Tongue (tissue), 2 donors: ENCODE measurements around the gene DDX5. TPM values are rescaled to one million over a fixed set of nuclear protein-coding genes. Genes with fewer than 3 reads are reported as not detected.
"Not testable (repeated sequence)": the region's sequence is repeated elsewhere in the genome, so short reads cannot be mapped to it uniquely, and the experiment has no call there.

ENCODE experiments used
- DNase-seq: peaks from one replicate; pipeline ENCODE4 v3.0.0-alpha.2; 2015
- total RNA-seq: library from RNA; depleted of rRNA; stranded (reverse); fragments of >200 nt; gene quantifications from one replicate; pipeline ENCODE4 v1.2.3, GENCODE V29; 2014

DDX5 gene
- total RNA-seq, 1 donor from 2014 or later = 400 TPM

DNA sequence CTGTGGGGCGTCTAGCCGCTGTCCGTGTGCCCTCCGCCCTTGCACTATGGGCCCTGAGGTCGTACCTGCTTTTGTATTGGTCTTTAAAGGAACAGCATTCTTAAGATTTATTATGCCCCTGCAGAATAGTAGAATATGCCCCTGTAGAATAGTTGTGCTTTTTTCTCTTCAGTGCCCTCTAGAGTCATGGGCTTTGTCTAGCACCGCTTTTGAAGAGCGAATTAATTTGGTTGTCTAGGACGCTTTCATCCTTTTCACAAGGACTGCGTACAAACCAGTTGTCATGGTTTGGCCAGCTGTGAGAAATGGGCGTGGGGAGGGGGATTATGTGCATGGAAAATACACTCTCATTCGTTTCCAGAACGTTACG, 1.3 kb upstream of the DDX5 start:
- peak; percentile 92 for DNase-seq

DNA sequence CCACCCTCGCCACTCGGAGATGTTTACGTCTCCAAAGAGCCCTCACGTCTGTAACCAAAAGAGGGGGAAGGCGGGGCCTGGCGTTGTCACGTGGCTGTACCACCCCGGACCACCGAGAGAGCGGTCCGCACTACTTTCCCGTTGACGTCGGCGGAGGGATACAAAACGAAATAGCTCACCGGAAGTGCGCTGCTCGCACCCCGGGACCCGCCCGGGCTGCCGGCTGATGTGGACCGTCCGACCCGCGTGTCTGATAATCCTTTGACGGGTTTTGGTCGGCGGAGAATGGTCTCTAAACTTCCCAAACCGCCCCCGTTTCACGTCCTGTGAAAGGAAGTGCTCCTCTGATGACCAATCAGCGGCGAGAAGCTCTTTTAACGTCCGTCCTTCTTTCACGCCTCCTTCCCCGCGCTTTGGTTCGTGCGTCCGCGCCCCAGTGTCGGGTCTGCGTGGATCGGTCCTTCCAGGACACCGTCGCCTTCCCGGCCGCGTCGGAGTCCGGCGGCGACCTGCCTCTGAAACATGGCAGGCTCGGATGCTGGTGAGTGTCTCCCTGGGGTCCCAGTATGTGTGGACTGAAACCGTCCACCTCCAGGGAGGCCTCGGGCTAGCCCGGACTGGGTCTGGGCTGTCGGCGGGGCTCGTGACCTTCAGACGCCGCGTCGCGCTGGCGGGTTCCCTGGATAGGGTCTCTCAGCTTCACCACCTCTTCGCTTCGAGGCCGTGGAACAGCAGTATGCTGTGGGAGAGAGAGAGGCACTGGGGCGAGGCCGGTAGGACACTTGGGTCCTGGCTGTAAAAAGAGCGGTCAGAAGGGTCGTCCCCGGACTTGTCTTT, 705 bp upstream of the DDX5 start, which contains the start of gene CEP95:
TSS of gene CEP95 (plus strand) at position 402 of the 837 bp plus-strand sequence. CDS start at position 523, 121 bp downstream.
- peak; percentile 99 for DNase-seq

DNA sequence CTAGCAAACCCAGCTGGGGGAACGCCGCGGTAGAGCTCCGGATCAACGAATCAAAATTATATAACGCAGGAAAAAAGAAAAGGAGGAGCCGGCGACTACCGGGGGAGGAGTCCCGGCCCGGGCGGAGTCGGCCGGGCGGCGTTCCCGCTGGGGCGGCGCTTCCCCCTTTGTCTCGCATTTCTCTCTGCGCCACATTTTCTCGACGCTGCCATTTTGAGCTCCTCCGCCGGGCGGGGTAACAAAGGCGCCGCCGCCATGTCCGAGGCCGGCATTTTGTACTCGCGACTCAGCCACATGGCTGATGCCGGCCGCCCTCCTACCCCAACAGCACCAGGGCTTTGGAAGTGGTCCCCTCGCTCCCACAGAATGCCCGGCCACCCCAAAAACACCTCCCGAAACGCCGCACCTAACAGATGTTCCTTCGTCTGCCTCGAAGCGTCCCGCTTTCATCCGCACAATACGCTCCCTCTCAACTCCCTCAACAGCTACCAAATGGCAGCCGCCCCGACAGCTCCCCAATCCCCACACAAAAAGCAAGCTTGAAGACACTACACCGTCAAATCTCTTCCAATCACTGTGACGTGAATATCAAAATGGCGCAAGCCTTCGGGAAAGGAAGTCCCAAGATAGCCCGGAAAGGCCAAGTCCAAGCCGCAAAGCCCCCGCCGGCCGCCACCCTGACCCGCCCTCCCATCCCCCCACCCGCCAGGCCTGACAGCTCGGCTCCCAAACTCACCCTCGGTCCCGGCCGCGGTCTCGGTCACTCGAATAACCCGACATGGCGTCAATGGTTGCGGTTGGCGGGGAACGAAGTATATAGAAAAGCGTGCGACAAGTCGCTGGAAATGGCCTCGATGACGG, 519 bp downstream of the DDX5 start:
- peak; percentile 98 for DNase-seq

DNA sequence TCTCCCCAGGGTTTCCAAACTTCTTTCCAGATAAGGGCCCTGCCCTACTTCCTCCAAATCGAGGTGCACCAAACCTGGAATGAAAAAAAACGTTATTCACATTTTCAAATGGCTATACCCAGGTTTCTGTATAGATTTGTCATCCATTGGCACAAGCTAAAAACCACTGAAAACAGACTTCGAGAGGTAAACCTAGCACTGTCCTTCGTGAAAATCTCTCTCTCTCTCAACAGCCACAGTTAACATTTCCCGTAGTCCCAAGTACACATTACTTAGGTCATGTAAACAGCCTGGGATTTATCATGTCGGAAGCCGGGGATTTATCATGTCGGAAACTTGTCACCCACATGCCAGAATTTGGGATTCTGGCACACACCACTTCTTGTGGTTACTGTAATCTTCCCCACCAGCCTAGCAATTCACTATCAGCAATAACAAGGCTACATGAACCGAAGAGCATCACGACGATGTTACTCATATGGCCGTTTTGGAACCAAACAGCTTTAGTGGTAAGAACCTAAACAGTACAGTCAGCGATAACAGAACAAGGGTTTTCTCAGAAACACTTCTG, 1.2 kb downstream of the DDX5 start:
- DNase-seq = no peak

DNA sequence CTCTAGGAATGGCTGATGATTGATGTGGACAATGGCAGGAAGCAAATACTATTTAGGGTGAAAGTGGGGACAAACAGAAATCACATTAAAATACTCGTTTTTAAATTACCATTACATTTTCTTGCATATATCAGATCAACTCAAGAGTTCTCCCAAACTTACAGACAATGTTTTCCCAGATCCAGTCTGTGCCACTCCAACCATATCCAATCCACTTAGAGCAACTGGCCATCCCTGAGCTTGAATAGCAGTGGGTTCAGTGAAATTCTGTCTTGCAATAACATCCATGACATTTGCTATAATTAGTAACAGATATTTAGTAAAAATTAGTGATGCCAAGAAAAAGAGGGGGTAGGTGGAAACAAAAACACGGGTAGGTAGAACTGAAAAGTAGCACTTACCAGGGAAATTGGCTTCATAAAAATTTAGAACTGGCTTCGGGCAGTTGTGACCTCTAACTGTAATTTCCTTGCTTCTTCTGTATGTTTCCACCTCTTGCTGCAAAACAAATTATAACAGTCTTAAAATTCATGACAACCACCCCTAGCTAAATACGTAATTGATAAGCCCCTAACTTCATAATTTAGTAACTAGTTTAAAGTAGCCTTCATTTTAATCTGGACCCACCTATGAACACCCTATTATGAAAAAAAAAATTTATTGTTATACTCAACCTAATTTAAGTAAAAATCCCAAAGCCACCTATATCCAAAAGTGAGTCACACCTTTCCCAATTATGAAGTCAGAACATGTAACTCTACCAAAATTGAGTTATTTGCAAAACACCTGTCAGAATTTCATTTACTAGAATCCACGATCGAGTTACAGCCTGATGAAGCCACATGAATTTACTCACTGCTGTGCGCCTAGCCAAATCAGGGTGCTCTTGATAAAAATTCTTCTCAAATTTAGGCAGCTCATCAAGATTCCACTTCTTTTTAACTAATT, 2.0 kb downstream of the DDX5 start:
- no peak for DNase-seq

DNA sequence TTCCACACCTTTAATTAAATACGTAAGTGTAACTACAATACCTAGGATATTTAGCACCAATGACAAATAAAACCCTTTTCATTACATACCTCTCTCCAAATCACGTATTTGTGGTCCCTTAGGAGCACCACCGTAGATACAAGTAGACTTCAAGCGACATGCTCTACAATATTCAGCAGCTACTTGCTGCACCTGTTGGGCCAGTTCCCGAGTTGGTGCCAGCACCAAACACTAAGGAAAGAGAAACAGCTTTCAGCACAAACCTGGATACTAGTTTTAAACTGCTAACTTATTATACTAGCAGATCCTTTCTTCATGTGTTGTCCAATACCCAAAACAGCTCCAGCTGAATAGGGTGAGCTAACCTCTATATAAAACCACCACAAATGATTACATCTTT, 2.7 kb downstream of the DDX5 start:
- no peak for DNase-seq

DNA sequence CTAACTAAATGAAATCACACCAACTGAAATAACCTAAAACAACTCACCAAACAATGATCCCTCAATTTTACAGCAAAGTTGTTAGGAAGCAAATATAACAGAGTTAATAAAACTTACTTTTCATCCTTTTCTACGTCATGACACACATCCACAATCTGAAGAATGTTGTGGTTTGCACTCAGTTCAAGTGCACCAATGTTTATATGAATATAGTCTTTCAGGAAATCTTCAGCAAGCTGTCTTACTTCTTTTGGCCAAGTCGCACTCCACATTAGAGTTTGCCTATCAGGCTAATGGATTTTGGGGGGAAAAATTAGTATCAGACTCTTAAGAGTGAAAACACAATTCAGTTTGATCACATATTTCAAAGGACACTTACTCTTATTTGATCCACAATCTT, 3.3 kb downstream of the DDX5 start:
- no peak for DNase-seq

DNA sequence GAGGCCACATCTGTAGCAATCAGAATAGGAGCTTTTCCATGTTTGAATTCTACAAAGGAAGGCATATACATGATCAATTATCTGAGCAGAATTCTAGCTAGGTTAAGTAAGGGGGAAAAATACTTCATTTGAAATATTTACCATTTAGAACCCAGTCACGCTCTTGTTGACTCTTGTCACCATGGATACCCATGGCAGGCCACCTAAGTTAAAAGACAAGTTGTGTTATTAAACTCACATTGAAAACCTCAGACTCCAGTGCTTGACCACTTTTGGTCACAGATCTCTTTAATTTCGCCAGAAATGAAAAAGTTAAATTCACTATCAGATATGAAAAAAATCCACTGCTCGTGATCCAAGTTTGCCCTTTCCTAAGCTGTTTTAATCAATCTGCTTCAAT, 4.1 kb downstream of the DDX5 start:
- no peak for DNase-seq

DNA sequence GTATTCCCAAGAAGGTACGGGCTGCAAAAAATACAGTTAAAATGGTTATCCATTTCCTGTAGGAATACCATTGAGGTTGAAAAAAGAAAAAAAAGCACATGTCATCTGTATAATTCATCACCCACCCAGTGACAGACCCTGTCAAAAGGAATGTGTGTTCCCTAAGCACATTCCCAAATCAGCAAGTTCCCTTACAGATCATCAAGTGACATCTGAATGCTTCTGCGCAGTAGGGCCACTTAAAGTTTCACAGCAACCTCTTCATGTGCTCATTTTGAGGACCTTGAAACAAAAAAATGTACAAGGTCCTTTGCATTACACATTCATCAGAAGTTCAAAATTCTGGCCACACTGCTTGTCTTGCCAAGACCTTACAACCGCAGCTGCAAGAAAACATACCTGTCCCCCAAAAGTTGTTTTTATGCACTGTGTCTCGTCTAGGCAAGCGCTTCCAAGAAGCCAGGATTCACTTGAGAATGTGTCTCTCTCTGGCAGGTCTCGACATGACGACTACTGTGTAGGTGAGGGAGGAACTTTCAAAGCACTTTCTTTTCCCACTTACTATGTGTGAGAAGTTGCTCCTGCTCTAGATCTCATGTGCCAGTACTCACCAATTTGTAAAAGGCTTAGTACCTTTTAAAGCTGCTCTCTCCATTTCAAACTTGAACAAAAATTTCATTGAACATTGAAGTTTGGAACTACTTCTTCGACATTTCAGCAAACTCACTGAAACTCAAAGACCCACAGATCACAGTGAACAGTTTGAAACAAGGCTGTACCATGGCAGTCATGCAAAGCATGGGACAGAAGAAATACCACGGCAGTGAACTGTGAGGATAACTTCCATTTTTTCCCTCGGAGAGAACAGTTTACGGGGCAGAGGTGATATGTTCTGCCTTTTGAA, 5.0 kb downstream of the DDX5 start:
- no peak for DNase-seq

DNA sequence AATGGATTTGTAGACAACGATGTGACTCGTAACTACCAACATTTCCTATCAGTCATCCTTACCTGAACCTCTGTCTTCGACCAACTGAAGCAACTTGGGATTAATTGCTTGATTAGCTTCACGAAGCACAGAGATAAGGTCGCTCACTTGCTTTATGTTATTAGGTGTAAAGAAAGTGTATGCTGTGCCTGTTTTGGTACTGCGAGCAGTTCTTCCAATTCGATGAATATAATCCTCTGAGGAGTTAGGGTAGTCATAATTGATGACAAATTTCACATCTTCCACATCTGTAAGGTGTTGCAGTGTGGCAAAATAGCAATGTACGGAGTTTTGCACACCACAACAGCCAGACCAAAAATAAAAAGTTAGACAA, 5.6 kb downstream of the DDX5 start:
- no peak for DNase-seq

DNA sequence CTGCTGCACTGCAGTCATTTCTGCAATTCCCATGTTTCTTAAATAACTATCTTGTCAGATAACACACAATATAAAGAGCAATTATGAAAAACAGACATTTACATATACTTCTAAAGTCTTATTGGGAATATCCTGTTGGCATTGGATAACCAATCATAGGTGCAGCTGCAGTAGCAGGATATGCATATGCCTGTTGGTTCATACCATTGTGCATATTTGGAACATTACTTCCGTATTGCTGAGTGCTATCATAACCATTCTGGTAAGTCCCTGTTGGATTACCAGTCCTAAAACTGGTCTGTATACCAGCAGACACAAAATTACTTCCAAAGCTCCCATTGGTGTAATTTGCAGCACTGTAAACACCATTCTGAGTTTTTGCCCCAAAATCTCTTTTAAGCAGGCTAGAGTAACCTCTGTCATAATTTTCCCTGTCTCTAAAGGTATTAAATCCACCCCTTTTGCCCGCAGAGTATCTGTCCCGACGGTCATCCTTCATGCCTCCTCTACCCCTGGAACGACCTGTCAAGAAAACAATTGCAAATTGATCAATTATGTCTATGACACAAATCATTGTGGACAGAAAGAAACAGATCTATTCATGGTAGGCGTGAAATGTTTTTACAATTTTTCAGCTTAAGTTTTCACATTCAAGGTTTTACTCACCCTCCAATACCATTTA, 6.1 kb downstream of the DDX5 start:
- DNase-seq = no peak

DNA sequence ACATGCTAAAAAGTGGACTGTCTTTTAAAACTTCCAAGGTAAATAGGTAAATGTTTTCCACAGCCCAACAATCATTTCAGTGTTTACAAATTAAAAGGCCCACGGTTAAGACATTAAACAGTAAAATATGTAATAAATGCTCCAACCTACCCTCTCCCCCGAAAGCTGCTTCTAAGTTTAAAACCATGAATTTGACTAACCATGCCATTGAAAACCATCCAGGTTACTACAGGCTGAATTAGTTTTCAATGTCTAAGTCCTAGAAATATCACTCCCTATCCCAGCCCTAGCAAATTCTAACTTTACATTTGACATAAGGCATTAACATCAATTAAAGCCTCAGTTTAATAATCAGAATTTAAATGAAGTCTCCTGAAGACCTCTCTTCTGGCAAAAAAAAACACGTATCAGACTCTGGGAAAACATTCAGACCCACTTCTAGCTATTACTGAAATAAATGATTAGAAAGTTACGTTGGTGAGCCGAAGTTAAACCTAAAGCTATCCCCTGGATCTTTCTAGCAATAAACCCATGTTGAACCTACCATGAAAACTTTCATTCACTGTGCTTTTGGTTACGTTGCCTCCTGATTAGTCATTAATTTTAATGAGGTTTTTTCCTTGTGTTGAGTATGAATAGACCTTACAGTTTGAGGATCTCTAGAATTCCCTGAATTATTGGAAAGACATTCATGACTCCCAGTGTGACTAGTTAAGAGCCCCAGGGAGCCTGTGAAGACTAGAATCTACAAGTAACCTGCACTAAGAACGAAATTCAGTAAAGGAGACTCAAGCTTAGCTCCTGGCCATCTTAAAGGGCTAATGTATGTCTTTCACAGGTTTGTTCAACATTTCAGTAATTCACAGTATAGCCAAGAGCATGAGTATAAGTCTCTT, 7.5 kb downstream of the DDX5 start:
- DNase-seq = no peak

DNA sequence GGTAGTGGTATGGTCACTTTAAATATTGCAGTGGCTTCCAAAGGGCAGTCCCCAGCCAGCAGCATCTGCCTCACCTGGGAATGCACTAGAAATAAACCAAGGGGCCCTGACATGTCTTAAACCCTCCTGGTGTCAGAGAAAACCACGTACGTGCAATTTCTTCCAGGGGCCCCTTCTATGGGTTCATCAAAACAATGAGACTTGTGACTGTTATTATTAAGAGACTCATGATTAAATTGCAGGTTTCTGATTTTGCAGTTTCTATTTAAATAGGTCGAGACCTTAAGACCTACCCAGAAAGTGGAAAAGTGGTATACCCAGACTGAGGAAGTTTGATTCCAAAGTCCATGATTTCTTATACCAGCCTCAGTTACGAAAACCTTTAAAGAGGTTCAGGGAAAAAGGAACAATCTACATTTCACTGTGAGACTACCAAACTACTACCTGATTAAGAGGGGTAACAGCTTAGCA, 8.5 kb downstream of the DDX5 start:
- no peak for DNase-seq

DNA sequence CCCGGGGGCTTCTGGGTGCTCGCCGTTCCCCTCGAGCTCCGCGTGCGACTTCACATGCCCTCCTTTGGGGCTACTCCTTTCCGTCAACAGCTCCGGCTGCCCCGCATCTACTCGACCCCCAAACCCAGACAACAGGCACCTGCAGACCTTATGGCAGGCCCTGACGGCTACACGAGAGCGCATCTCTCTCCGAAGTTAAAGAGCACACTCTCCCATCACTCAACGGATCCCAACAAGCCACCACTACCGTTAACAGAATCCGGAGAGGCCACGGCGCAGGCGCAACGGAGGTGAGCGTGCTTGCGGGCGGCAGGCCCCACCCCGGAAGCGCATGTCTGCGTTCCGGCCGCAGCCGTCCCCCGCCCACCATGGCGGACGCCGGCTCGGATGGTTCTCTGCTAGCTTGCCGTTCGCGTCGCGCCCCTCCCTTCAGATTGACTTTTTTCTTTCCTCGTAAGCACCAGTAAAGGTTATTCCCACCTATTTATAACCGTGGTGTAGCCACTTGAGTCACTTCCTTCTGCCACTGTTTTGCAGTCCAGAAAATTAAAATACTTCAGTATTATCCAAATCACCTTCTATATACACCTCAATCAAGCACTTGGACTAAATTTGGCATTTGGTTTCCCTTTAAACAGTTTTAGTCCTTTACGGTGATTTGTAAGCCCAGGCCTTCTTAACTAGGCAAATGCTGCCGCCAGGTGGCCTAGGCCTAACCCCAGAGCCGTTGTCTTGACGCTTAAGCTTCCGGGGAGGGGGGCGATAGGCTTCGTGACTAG, 9.1 kb downstream of the DDX5 start, which contains the start of gene POLG2:
TSS of gene POLG2 (minus strand) at position 269 of the 779 bp plus-strand sequence. CDS start at position 183, 86 bp downstream.
- DNase-seq = peak; percentile 98

DNA sequence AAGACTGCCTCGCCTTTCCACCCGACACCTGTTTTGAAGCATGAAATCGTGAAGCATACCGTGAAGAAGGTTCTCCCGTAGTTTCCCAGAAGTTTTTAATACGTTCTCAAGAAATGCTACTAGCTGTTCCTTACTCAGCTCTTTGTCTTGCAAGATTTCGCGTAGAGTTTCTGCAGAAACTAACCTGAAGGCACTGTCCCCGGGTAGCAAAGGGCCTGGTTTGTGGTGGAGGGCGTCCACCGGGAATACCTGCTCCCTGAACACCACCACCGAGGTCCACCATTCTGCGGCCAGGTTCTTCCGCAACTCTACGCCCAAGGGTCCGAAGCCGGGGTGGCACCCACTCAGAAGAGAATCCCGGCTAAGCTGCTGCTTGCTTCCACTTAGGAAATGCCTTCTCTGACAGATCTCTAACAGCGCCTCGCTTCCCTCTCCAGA, 9.7 kb downstream of the DDX5 start:
- DNase-seq = no peak

DNA sequence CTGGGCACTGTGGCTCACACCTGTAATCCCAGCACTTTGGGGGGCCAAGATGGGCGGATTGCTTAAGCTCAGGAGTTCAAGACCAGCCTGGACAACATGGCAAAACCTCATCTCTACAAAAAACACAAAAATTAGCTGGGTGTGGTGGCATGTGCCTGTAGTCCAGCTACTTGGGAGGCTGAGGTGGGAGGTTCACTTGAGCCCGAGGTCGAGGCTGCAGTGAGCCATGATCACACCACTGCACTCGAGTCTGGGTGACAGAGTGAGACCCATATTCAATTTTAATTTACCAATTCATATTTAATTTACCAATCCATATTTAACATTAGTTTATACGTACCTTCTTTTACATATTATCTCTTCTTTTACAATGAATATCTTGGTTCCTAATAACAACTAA, 10.8 kb downstream of the DDX5 start:
- DNase-seq = not testable (repeated sequence)

DNA sequence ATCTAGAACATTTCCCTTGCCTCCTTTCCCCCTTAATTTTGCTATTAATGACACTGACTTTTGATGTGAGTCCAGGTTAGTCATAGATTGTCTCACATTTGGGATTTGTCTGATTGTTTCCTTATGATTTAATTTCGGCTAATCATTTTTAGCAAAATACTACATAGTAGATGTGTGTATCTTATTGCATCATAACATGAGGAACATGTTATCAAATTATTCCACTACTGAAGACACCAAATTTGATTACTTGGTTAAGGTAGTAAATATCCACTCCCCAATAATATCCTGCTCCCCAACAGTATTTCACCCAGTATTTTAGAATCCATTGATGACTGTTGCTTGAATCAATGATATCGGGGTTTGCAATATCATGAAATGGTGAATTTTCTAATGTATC, 12.0 kb downstream of the DDX5 start:
- no peak for DNase-seq
